SK-N-MC (cell line): ENCODE measurements around the gene WBP1.

Source experiments
- EZH2 ChIP-seq: fragments of 200-600 bp; sonication (generic); IDR thresholded peaks from one replicate; pipeline ENCODE4 v1.6.1; 2017; ENCODE audit warnings: antibody characterized with exemption
- FOXP2 ChIP-seq: optimal IDR thresholded peaks from 2 replicates; pipeline ENCODE3; 2011; ENCODE audit warnings: mild to moderate bottlenecking, moderate library complexity; ENCODE audit not compliant: insufficient read depth; ENCODE audit errors: extremely low read length, control extremely low read depth
- POLR2AphosphoS5 ChIP-seq: IDR thresholded peaks from 2 replicates; pipeline ENCODE4 v1.6.1; 2012; ENCODE audit warnings: mild to moderate bottlenecking, low read depth, low read length, borderline replicate concordance

- no peak for TF ChIP-seq EZH2
- no peak for TF ChIP-seq POLR2AphosphoS5
- no peak for TF ChIP-seq FOXP2
Observed at GRCh38 chr2:74429487-74430451, 28.5 kb upstream of the WBP1 start.
